CD4-positive, alpha-beta T cell treated with Interferon alpha-2 for 1 hour (primary cell): ENCODE results near the gene ACAP3.
"Not testable (repeated sequence)": the region's sequence is repeated elsewhere in the genome, so short reads cannot be mapped to it uniquely, and the experiment has no call there.

Source experiments
- DNase-seq, 2 donors: peaks; one replicate each; pipeline ENCODE4 v3.0.0-alpha.2; 2020 to 2022

Gene ACAP3

GRCh38 chr1:1329304-1330210 lies 21.8 kb upstream of the ACAP3 start:
- DNase-seq: no peak

- no peak for DNase-seq
These were observed 20.5 kb upstream of the ACAP3 start for GRCh38 chr1:1328254-1328653.

- no peak for DNase-seq
These were observed 19.6 kb upstream of the ACAP3 start for GRCh38 chr1:1327291-1327690.

- DNase-seq: no peak
These were observed 18.4 kb upstream of the ACAP3 start for GRCh38 chr1:1326075-1326605.

GRCh38 chr1:1325288-1326074 lies 17.8 kb upstream of the ACAP3 start:
- DNase-seq: no peak

- peak; percentile 94 to 96 for DNase-seq
These were observed 17.0 kb upstream of the ACAP3 start, which contains the start of the genes CPTP and INTS11 for GRCh38 chr1:1324524-1325287. TSS of gene CPTP (plus strand) at chr1:1324802. CDS start at chr1:1326911, 2,109 bp downstream. TSS of gene INTS11 (minus strand) at chr1:1324660. CDS start at chr1:1324608, 52 bp downstream.

GRCh38 chr1:1324084-1324523 lies 16.4 kb upstream of the ACAP3 start:
- DNase-seq: no peak

- no peak for DNase-seq
These were observed 15.2 kb upstream of the ACAP3 start for GRCh38 chr1:1322952-1323351.

- no peak for DNase-seq
These were observed 14.7 kb upstream of the ACAP3 start for GRCh38 chr1:1322418-1322817.

GRCh38 chr1:1321477-1321876 lies 13.7 kb upstream of the ACAP3 start:
- no peak for DNase-seq

- no peak for DNase-seq
These were observed 13.1 kb upstream of the ACAP3 start for GRCh38 chr1:1320666-1321448.

GRCh38 chr1:1319646-1319941 lies 11.9 kb upstream of the ACAP3 start:
- no peak for DNase-seq

GRCh38 chr1:1318777-1319645 lies 11.3 kb upstream of the ACAP3 start:
- no peak for DNase-seq

- no peak for DNase-seq
These were observed 10.5 kb upstream of the ACAP3 start for GRCh38 chr1:1318131-1318652.

- DNase-seq: no peak
These were observed 9.7 kb upstream of the ACAP3 start for GRCh38 chr1:1317420-1317819.

- DNase-seq: not testable (repeated sequence)
These were observed 8.5 kb upstream of the ACAP3 start for GRCh38 chr1:1316199-1316598.

GRCh38 chr1:1315435-1315954 lies 7.8 kb upstream of the ACAP3 start:
- no peak for DNase-seq

- no peak for DNase-seq
These were observed 7.1 kb upstream of the ACAP3 start for GRCh38 chr1:1314678-1315335.

- DNase-seq: no peak
These were observed 6.5 kb upstream of the ACAP3 start for GRCh38 chr1:1314237-1314586.
